Trophoblast cell (in vitro differentiated cells and primary cell): ENCODE results near the gene DCP1A.

ENCODE experiments used
- DNase-seq, 2 donors: peaks; one replicate each; pipeline ENCODE4 v3.0.0-alpha.2; 2016
- H2AFZ ChIP-seq: 2 replicates; pipeline ENCODE4 v1.6.1; 2013; ENCODE audit warnings: low read length, moderate library complexity, mild to moderate bottlenecking; ENCODE audit not compliant: insufficient read depth, poor library complexity
- H2AK5ac ChIP-seq: 2 replicates; pipeline ENCODE4 v1.6.1; 2013; ENCODE audit warnings: mild to moderate bottlenecking, low read length
- H2BK120ac ChIP-seq: 2 replicates; pipeline ENCODE4 v1.6.1; 2013; ENCODE audit warnings: low read length, mild to moderate bottlenecking, moderate library complexity; ENCODE audit not compliant: insufficient read depth, poor library complexity
- H2BK12ac ChIP-seq: 2 replicates; pipeline ENCODE4 v1.6.1; 2013; ENCODE audit warnings: mild to moderate bottlenecking, low read length, moderate library complexity
- H2BK5ac ChIP-seq: 2 replicates; pipeline ENCODE4 v1.6.1; 2013; ENCODE audit warnings: low read length, low read depth, moderate library complexity, mild to moderate bottlenecking; ENCODE audit not compliant: poor library complexity
- H3K14ac ChIP-seq: 2 replicates; pipeline ENCODE4 v1.6.1; 2013; ENCODE audit warnings: mild to moderate bottlenecking, low read length
- H3K18ac ChIP-seq: 2 replicates; pipeline ENCODE4 v1.6.1; 2013; ENCODE audit warnings: mild to moderate bottlenecking, low read length
- H3K23ac ChIP-seq: 2 replicates; pipeline ENCODE4 v1.6.1; 2013; ENCODE audit warnings: low read length
- H3K27ac ChIP-seq: 2 replicates; pipeline ENCODE4 v1.5.1; 2013; ENCODE audit warnings: low read depth, mild to moderate bottlenecking, inconsistent platforms, low read length, moderate library complexity
- H3K27me3 ChIP-seq: 2 replicates; pipeline ENCODE4 v1.6.1; 2013; ENCODE audit warnings: inconsistent platforms, mild to moderate bottlenecking, low read length, moderate library complexity; ENCODE audit not compliant: insufficient read depth
- H3K36me3 ChIP-seq, 2 experiments: 1 replicate in 1 of 2; 2 replicates in 1 of 2; pipeline ENCODE4 v1.6.1; 2013; ENCODE audit warnings: low read length in 2 of 2, mild to moderate bottlenecking in 2 of 2, moderate library complexity in 1 of 2; ENCODE audit not compliant: insufficient read depth in 2 of 2, control insufficient read depth in 1 of 2
- H3K4ac ChIP-seq: 2 replicates; pipeline ENCODE4 v1.6.1; 2013; ENCODE audit warnings: low read depth, mild to moderate bottlenecking, low read length, moderate library complexity
- H3K4me1 ChIP-seq, 2 experiments: 1 replicate in 1 of 2; 2 replicates in 1 of 2; pipeline ENCODE4 v1.6.1; 2013; ENCODE audit warnings: low read length in 2 of 2, mild to moderate bottlenecking in 2 of 2, moderate library complexity in 1 of 2; ENCODE audit not compliant: insufficient read depth in 2 of 2, control insufficient read depth in 1 of 2
- H3K4me2 ChIP-seq: 2 replicates; pipeline ENCODE4 v1.6.1; 2013; ENCODE audit warnings: inconsistent platforms, mild to moderate bottlenecking, low read length, moderate library complexity
- H3K4me3 ChIP-seq: 2 replicates; pipeline ENCODE4 v1.5.1; 2013; ENCODE audit warnings: mild to moderate bottlenecking, low read depth, low read length, inconsistent platforms
- H3K79me1 ChIP-seq: one replicate; pipeline ENCODE4 v1.6.1; 2013; ENCODE audit warnings: low read length
- H3K79me2 ChIP-seq: 2 replicates; pipeline ENCODE4 v1.6.1; 2013; ENCODE audit warnings: low read length, mild to moderate bottlenecking; ENCODE audit not compliant: control insufficient read depth, insufficient read depth, poor library complexity
- H3K9ac ChIP-seq: 2 replicates; pipeline ENCODE4 v1.6.1; 2013; ENCODE audit warnings: mild to moderate bottlenecking, low read length
- H3K9me3 ChIP-seq: 2 replicates; pipeline ENCODE4 v1.6.1; 2013; ENCODE audit warnings: low read depth, mild to moderate bottlenecking, control low read depth, inconsistent platforms, low read length; ENCODE audit not compliant: insufficient read depth
- H4K12ac ChIP-seq: 2 replicates; pipeline ENCODE4 v1.6.1; 2013; ENCODE audit warnings: low read depth, mild to moderate bottlenecking, low read length, moderate library complexity
- H4K8ac ChIP-seq: 2 replicates; pipeline ENCODE4 v1.6.1; 2013; ENCODE audit warnings: low read depth, mild to moderate bottlenecking, low read length, moderate library complexity
- H4K91ac ChIP-seq: one replicate; pipeline ENCODE4 v1.6.1; 2013; ENCODE audit warnings: low read depth, mild to moderate bottlenecking, low read length, moderate library complexity
- WGBS: extraction: QIAGEN DNeasy Blood & Tissue Kit; methylation state at CpG from one replicate; pipeline ENCODE4 v1.1.7; 2013; ENCODE audit warnings: missing lambda C conversion rate; ENCODE audit not compliant: insufficient read length, insufficient coverage; ENCODE audit errors: extremely low coverage; 5-methylcytosine and 5-hydroxymethylcytosine counted together

Gene DCP1A

GRCh38 chr3:53260286-53260785, 87.0 kb downstream of the DCP1A start:
- no peak for DNase-seq
- Histone ChIP-seq H3K18ac (no peak overlapping the region), H4K91ac (peak overlapping the region; percentile 6), H3K23ac (no peak overlapping the region), H2BK12ac (peak overlapping the region; percentile 21), H2AFZ (no peak overlapping the region), H3K4me2 (no peak overlapping the region), H4K8ac (no peak overlapping the region), H3K4ac (no peak overlapping the region), H3K4me3 (no peak overlapping the region), H3K36me3 (no peaks in the 10 kb centered on the region), H4K12ac (no peak overlapping the region), H3K27me3 (no peaks in the 10 kb centered on the region), H3K27ac (no peak overlapping the region), H3K9ac (no peak overlapping the region), H3K4me1 (peaks cover 7 to 17% of the 10 kb centered on the region in 2 experiments), H2AK5ac (no peak overlapping the region), H3K9me3 (no peaks in the 10 kb centered on the region), H3K14ac (no peak overlapping the region), H3K79me1 (peaks cover 12% of the 10 kb centered on the region), H2BK5ac (no peak overlapping the region), H3K79me2 (peaks cover 5% of the 10 kb centered on the region), H2BK120ac (no peak overlapping the region)
- WGBS: no CpG with 5 or more reads among the region's 4 CpGs

- Histone ChIP-seq H3K4me1 (peaks cover 7 to 14% of the 10 kb centered on the region in 2 experiments), H3K27ac (no peak overlapping the region), H2AFZ (no peak overlapping the region), H4K12ac (no peak overlapping the region), H3K27me3 (no peaks in the 10 kb centered on the region), H3K4me3 (no peak overlapping the region), H4K8ac (no peak overlapping the region), H3K23ac (no peak overlapping the region), H3K36me3 (no peaks in the 10 kb centered on the region), H3K9me3 (no peaks in the 10 kb centered on the region), H3K18ac (no peak overlapping the region), H3K14ac (no peak overlapping the region), H2BK12ac (peak overlapping the region; percentile 21), H2AK5ac (no peak overlapping the region), H2BK5ac (no peak overlapping the region), H3K4ac (no peak overlapping the region), H3K9ac (no peak overlapping the region), H2BK120ac (no peak overlapping the region), H3K4me2 (no peak overlapping the region), H4K91ac (peak overlapping the region; percentile 28), H3K79me2 (peaks cover 11% of the 10 kb centered on the region), H3K79me1 (peaks cover 18% of the 10 kb centered on the region)
- no peak for DNase-seq
- no CpG with 5 or more reads among the region's 9 CpGs for WGBS
Measured at GRCh38 chr3:53259427-53260259, 87.7 kb downstream of the DCP1A start.

DNA sequence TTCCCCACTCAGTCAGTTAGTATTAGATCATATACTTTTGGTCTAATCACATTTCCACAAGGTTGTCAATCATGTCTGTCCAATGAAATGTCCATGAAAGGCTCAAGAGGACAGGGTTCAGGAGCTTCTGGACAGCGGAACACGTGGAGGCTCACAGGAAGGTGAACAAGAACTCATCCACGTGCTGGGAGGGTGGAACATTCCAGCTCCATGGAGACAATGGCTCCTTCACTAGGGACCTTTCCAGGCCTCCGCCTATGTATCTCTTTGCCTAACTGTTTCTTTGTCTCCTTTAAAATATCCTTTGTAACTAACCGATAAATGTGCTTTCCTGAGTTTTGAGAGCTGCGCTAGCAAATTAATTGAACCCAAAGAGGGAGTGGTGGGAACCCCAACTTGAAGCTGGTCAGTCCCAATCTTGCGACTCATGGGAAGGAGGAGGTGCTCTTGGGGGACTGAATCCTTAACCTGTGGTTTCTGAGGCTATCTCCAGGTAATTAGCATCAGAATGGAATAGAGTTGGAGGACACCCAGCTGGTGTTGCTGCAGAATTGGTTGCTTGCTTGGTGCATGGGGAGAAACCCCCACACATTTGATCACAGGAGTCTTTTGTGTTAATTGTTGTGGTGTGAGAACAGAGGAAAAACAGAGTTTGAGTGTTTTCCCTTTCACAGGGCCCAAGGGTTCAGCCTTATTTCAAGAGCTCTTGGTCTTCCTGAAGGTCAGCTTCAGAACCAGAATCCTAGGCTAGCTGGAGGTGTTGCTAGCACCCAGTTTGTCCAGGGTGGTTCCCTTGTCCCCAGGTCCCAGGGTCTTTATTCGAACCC, 88.5 kb downstream of the DCP1A start:
- H3K4me1 ChIP-seq: peaks cover 10 to 18% of the 10 kb centered on the region in 2 experiments
- no peaks in the 10 kb centered on the region for H3K27me3 ChIP-seq
- no peak overlapping the region for H3K23ac ChIP-seq
- peaks cover 19% of the 10 kb centered on the region for H3K79me2 ChIP-seq
- no peaks in the 10 kb centered on the region for H3K36me3 ChIP-seq
- H3K9me3 ChIP-seq: no peaks in the 10 kb centered on the region
- no peak overlapping the region for H3K4ac ChIP-seq
- no peak overlapping the region for H2AK5ac ChIP-seq
- H4K91ac ChIP-seq: peak overlapping the region; percentile 28
- no peak overlapping the region for H2BK5ac ChIP-seq
- peaks cover 20% of the 10 kb centered on the region for H3K79me1 ChIP-seq
- H2BK120ac ChIP-seq: no peak overlapping the region
- H4K8ac ChIP-seq: no peak overlapping the region
- no peak overlapping the region for H3K18ac ChIP-seq
- WGBS: no CpG with 5 or more reads among the region's 8 CpGs
- H3K27ac ChIP-seq: no peak overlapping the region
- no peak overlapping the region for H3K14ac ChIP-seq
- H4K12ac ChIP-seq: no peak overlapping the region
- H3K9ac ChIP-seq: no peak overlapping the region
- no peak overlapping the region for H2AFZ ChIP-seq
- H2BK12ac ChIP-seq: peak overlapping the region; percentile 19
- no peak overlapping the region for H3K4me2 ChIP-seq
- no peak for DNase-seq
- H3K4me3 ChIP-seq: no peak overlapping the region

DNA sequence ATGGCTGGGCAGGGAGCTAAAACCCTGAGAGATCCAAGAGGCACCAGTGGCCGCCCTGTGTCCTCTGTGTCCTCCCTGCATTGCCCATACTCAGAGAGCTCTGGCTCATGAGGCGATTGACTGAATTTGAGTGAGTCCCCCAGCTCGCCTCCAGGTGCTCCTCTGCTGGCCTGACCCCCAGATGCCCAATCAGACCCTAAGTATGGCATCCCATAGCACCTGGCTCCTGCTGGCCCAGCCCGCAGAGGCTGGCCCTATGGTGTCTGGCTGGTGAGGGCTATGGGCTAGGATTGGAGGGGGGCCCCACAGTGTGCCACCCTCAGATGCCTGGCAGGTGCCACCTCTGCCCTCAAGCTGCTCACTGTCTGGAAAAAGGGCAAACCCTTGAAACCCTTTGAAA, 89.9 kb downstream of the DCP1A start:
- H3K79me1 ChIP-seq: peaks cover 20% of the 10 kb centered on the region
- H3K4me1 ChIP-seq: peaks cover 15 to 27% of the 10 kb centered on the region in 2 experiments
- H2BK12ac ChIP-seq: peak overlapping the region; percentile 63
- H4K8ac ChIP-seq: no peak overlapping the region
- no peak overlapping the region for H3K9ac ChIP-seq
- WGBS: no CpG with 5 or more reads among the region's 4 CpGs
- DNase-seq: no peak
- H3K23ac ChIP-seq: no peak overlapping the region
- H3K36me3 ChIP-seq: no peaks in the 10 kb centered on the region
- H2AFZ ChIP-seq: no peak overlapping the region
- H2AK5ac ChIP-seq: peak overlapping the region; percentile 41
- peaks cover 30% of the 10 kb centered on the region for H3K79me2 ChIP-seq
- H3K9me3 ChIP-seq: no peaks in the 10 kb centered on the region
- no peaks in the 10 kb centered on the region for H3K27me3 ChIP-seq
- peak overlapping the region; percentile 64 for H4K91ac ChIP-seq
- H2BK5ac ChIP-seq: no peak overlapping the region
- H2BK120ac ChIP-seq: peak overlapping the region; percentile 37
- H3K4me2 ChIP-seq: no peak overlapping the region
- peak overlapping the region; percentile 23 for H3K4ac ChIP-seq
- H4K12ac ChIP-seq: no peak overlapping the region
- peak overlapping the region; percentile 20 for H3K14ac ChIP-seq
- no peak overlapping the region for H3K4me3 ChIP-seq
- H3K18ac ChIP-seq: no peak overlapping the region
- no peak overlapping the region for H3K27ac ChIP-seq
